MM.1S (cell line): ENCODE results near the gene MDM1.

Experiments used
- DNase-seq: peaks from one replicate; pipeline ENCODE4 v3.0.0-alpha.2; 2015
- H2AFZ ChIP-seq: fragments of 300-600 bp; sonication (generic); 2 replicates; pipeline ENCODE4 v1.6.0; 2016; ENCODE audit warnings: antibody characterized with exemption, low read length
- H3F3A ChIP-seq: fragments of 300-600 bp; sonication (generic); 2 replicates; pipeline ENCODE4 v1.6.1; 2016; ENCODE audit warnings: mild to moderate bottlenecking, antibody characterized with exemption, low read length, moderate library complexity, mixed read lengths; ENCODE audit not compliant: insufficient read depth
- H3K27ac ChIP-seq: fragments of 300-600 bp; sonication (generic); 2 replicates; pipeline ENCODE4 v1.5.1; 2016; ENCODE audit warnings: mild to moderate bottlenecking, low read length
- H3K27me3 ChIP-seq: fragments of 300-600 bp; sonication (generic); replicated peaks from 2 replicates; pipeline ENCODE4 v1.6.0; 2016; ENCODE audit warnings: low read length; ENCODE audit not compliant: insufficient read depth
- H3K36me3 ChIP-seq: fragments of 300-600 bp; sonication (generic); replicated peaks from 2 replicates; pipeline ENCODE4 v1.6.1; 2016; ENCODE audit warnings: mild to moderate bottlenecking, low read length, mixed read lengths; ENCODE audit not compliant: insufficient read depth
- H3K4me1 ChIP-seq: fragments of 300-600 bp; sonication (generic); 2 replicates; pipeline ENCODE4 v1.6.1; 2016; ENCODE audit warnings: low read length, mixed read lengths
- H3K4me2 ChIP-seq: fragments of 300-600 bp; sonication (generic); 2 replicates; pipeline ENCODE4 v1.6.0; 2016; ENCODE audit warnings: low read depth, low read length
- H3K4me3 ChIP-seq: fragments of 300-600 bp; sonication (generic); 2 replicates; pipeline ENCODE4 v1.5.1; 2016; ENCODE audit warnings: low read length, mixed read lengths
- H3K79me2 ChIP-seq: fragments of 300-600 bp; sonication (generic); 2 replicates; pipeline ENCODE4 v1.6.1; 2016; ENCODE audit warnings: mixed run types, low read length, mixed read lengths
- H3K9ac ChIP-seq: fragments of 300-600 bp; sonication (generic); 2 replicates; pipeline ENCODE4 v1.6.1; 2016; ENCODE audit warnings: low read length, mixed read lengths
- H3K9me2 ChIP-seq: fragments of 300-600 bp; sonication (generic); replicated peaks from 2 replicates; pipeline ENCODE4 v1.6.1; 2016; ENCODE audit warnings: mild to moderate bottlenecking, low read length, mixed read lengths; ENCODE audit not compliant: insufficient read depth
- H3K9me3 ChIP-seq: fragments of 300-600 bp; sonication (generic); replicated peaks from 2 replicates; pipeline ENCODE4 v1.6.1; 2016; ENCODE audit warnings: mild to moderate bottlenecking, low read length, mixed read lengths; ENCODE audit not compliant: insufficient read depth
- H4K20me1 ChIP-seq: fragments of 300-600 bp; sonication (generic); 2 replicates; pipeline ENCODE4 v1.6.1; 2016; ENCODE audit warnings: mild to moderate bottlenecking, low read length, moderate library complexity, mixed read lengths; ENCODE audit not compliant: insufficient read depth
- EZH2 ChIP-seq: fragments of 300-600 bp; sonication (generic); optimal IDR thresholded peaks from 2 replicates; pipeline ENCODE3; 2017; ENCODE audit warnings: low read depth, mild to moderate bottlenecking, antibody characterized with exemption, low read length, mixed read lengths
- EZH2phosphoT487 ChIP-seq: fragments of 300-600 bp; sonication (generic); IDR thresholded peaks from 2 replicates; pipeline ENCODE4 v1.6.1; 2018; ENCODE audit warnings: antibody characterized with exemption, low read length
- TF ChIP-seq, protein P1 (sequence below): fragments of 300-600 bp; sonication (generic); IDR thresholded peaks from 2 replicates; pipeline ENCODE4 v1.5.1; 2016; ENCODE audit warnings: antibody characterized with exemption, low read length, mixed read lengths

The MDM1 gene

DNA sequence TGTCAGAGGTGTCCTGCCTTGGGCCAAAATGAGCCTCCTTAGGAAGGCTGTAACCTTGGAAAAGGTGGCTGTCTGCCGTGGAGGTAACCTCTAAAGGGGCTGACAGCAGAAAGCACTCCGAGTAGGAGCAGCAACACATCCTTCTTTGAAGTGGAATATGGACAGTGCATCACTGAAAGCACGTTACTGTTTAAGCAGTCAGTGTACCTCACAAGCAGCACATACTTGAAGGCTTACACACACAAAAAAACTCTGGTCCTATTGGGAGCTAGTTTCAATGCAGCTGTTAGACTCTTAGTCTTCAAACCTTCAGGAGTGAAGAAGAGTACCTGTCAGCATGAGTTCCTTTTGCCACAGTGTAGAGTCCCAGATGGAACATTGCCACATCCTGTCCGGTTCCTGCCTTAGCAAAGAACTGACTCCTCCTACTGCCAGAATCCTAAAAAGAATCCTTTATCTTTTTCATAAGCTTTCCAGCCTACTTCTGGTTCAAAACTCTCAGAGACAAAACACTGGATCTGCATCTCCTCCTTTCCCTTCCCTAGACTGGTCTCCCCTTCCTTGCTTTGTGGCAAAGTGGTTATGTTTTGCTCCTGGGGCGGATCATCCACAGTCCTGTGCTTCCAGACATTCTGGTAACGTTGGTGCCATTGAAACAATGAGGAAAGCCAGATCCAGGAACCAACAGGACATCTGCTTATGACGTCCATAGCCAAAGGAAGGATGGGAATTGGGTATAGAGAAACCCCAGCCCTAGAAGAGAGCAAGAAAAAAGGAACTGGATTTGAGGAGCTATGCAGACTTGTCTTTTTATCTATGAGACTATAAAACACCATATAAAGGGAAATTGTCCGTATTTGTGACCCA lies 8.5 kb upstream of the MDM1 start:
- Histone ChIP-seq H3K4me3 (no peak overlapping the region), H3K27ac (no peak overlapping the region), H3F3A (no peaks in the 10 kb centered on the region), H3K9me3 (no peaks in the 10 kb centered on the region), H3K27me3 (no peaks in the 10 kb centered on the region), H3K4me1 (no peaks in the 10 kb centered on the region), H4K20me1 (no peaks in the 10 kb centered on the region), H3K4me2 (no peak overlapping the region), H3K36me3 (no peaks in the 10 kb centered on the region), H3K9ac (no peak overlapping the region), H3K79me2 (no peaks in the 10 kb centered on the region), H3K9me2 (no peaks in the 10 kb centered on the region), H2AFZ (no peak overlapping the region)
- DNase-seq, result no peak
- no peak for TF ChIP-seq EZH2
- TF ChIP-seq, protein P1, sequence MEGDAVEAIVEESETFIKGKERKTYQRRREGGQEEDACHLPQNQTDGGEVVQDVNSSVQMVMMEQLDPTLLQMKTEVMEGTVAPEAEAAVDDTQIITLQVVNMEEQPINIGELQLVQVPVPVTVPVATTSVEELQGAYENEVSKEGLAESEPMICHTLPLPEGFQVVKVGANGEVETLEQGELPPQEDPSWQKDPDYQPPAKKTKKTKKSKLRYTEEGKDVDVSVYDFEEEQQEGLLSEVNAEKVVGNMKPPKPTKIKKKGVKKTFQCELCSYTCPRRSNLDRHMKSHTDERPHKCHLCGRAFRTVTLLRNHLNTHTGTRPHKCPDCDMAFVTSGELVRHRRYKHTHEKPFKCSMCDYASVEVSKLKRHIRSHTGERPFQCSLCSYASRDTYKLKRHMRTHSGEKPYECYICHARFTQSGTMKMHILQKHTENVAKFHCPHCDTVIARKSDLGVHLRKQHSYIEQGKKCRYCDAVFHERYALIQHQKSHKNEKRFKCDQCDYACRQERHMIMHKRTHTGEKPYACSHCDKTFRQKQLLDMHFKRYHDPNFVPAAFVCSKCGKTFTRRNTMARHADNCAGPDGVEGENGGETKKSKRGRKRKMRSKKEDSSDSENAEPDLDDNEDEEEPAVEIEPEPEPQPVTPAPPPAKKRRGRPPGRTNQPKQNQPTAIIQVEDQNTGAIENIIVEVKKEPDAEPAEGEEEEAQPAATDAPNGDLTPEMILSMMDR, result no peak
- no peak for TF ChIP-seq EZH2phosphoT487

DNA sequence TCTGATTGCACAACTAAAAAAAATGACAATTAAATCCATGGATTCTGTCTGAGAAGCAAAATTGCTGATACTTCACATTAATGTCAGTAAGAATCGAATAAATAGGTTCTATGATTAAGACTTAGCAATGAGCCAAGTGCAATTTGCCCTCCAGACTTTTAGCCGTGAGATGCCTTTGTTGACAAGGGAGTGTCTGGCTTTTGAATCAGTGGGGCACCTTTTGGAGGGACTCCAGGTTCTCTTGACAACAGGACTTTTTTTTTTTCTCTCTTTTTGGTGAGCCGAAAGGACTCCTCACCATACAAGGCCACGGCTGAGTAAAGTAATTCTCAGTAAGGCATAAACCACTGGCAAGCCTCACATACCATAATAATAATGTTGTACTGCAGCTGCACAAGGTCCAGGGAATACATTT lies 4.7 kb upstream of the MDM1 start:
- no peak for DNase-seq
- no peak overlapping the region for H3K4me2 ChIP-seq
- TF ChIP-seq, protein P1, result no peak
- TF ChIP-seq EZH2phosphoT487 (no peak), EZH2 (no peak)

DNA sequence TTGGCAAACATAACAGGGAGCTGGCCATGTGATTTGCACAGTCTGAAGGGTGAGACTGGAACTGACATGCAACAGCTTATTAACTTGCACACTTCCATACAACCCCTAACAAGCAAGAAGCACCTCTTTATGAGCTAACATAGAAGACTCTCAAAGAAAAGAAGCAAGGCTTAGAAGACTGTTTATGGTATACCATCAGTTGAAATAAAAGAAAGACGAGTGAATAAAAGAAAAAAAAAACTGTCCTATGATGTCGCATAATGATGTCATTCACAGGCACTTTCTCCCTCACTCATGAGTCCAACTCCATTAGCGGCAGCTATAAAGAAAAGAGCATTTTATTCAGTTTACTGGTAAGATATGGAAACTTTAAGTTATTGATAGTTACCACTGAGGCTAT lies 3.3 kb upstream of the MDM1 start:
- H3K9ac ChIP-seq, result no peak overlapping the region
- H3K4me3 ChIP-seq, result no peak overlapping the region
- no peak overlapping the region for H3K4me2 ChIP-seq
- no peak overlapping the region for H2AFZ ChIP-seq
- H3K27ac ChIP-seq, result no peak overlapping the region
- no peak for DNase-seq
- TF ChIP-seq EZH2phosphoT487, result no peak
- TF ChIP-seq EZH2, result no peak
- TF ChIP-seq, protein P1, result no peak
- no peaks in the 10 kb centered on the region for H4K20me1 ChIP-seq
- H3K79me2 ChIP-seq, result 0 out of 2 replicates have a peak, but pooled peaks cover 3% of the 10 kb centered on the region
- H3K36me3 ChIP-seq, result no peaks in the 10 kb centered on the region
- no peaks in the 10 kb centered on the region for H3K9me2 ChIP-seq
- H3F3A ChIP-seq, result no peaks in the 10 kb centered on the region
- H3K9me3 ChIP-seq, result no peaks in the 10 kb centered on the region
- H3K27me3 ChIP-seq, result no peaks in the 10 kb centered on the region
- H3K4me1 ChIP-seq, result peaks cover 6% of the 10 kb centered on the region; the same call in 1 of the 2 replicates

More for the DNA sequence above, 4.7 kb upstream of the MDM1 start:
- Histone ChIP-seq H2AFZ (no peak overlapping the region), H3K9ac (no peak overlapping the region), H3K27me3 (no peaks in the 10 kb centered on the region), H3K9me2 (no peaks in the 10 kb centered on the region), H3K9me3 (no peaks in the 10 kb centered on the region), H3K4me3 (no peak overlapping the region), H4K20me1 (no peaks in the 10 kb centered on the region), H3K4me1 (no peaks in the 10 kb centered on the region), H3K27ac (no peak overlapping the region), H3F3A (no peaks in the 10 kb centered on the region), H3K79me2 (no peaks in the 10 kb centered on the region), H3K36me3 (no peaks in the 10 kb centered on the region)
